Upper lobe of right lung (tissue), 1 donor: ENCODE measurements around the gene IFT57. TPM values are rescaled to one million over a fixed set of nuclear protein-coding genes. Genes with fewer than 3 reads are reported as not detected.

ENCODE experiments used
- ATAC-seq: fragments of 200-7000 bp; cut with Tn5 transposase; one replicate; pipeline ENCODE4 v1.9.1; 2020; ENCODE audit warnings: mild to moderate bottlenecking, moderate library complexity
- DNase-seq: peaks from one replicate; pipeline ENCODE4 v3.0.0-alpha.2; 2020
- H3K27ac ChIP-seq: fragments of 200-600 bp; one replicate; pipeline ENCODE4 v1.8.0; 2022
- H3K27me3 ChIP-seq: fragments of 200-600 bp; one replicate; pipeline ENCODE4 v1.8.0; 2022; ENCODE audit warnings: mild to moderate bottlenecking
- H3K36me3 ChIP-seq: fragments of 200-600 bp; one replicate; pipeline ENCODE4 v1.8.0; 2022
- H3K4me1 ChIP-seq: fragments of 200-600 bp; one replicate; pipeline ENCODE4 v1.8.0; 2022
- H3K4me3 ChIP-seq: fragments of 200-600 bp; one replicate; pipeline ENCODE4 v1.8.0; 2022; ENCODE audit warnings: mild to moderate bottlenecking
- H3K9me3 ChIP-seq: fragments of 200-600 bp; one replicate; pipeline ENCODE4 v1.8.0; 2022
- intact Hi-C: fragments of 100-400 bp; cut with DNase I; formaldehyde crosslinking; loops from one replicate; pipeline ENCODE4 v1.11.0; 2022
- total RNA-seq: library from RNA; stranded (reverse); fragmentation: NEBNext Ultra II Directional; extraction: Animal tissue kit (Norgen Biotek cat#: 25700); gene quantifications from one replicate; pipeline ENCODE4 v1.2.1, GENCODE V29; 2021
- TF ChIP-seq, protein P1 (sequence below): fragments of 200-600 bp; IDR thresholded peaks from one replicate; pipeline ENCODE4 v1.8.0; 2022; ENCODE audit warnings: antibody characterized with exemption
- donor health status: DM: no; HTN: yes; CAD: no; lungs with severe emphysema.

IFT57 gene
- total RNA-seq, 1 donor from 2014 or later = 135 TPM

DNA sequence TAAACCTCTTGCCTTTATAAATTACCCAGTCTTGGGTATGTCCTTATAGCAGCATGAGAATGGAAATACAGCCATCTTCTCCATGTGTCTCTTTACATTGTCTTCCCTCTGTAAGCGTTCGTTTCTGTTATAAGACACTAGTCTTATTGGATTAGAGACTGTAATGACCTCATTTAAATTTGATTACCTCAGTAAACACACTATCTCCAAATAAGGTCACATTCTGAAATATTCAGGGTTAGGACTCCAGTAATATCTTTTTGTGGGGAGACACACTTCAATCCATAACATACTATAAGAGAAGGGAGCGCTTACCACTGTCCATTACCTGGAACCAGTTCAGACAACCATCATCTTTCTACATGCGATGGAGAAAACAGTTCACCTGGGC, 97.1 kb downstream of the IFT57 start:
- no peak for ATAC-seq
- H3K27ac ChIP-seq = no peak overlapping the region

GRCh38 chr3:108124337-108125152, 97.7 kb downstream of the IFT57 start:
- DNase-seq (no peak), ATAC-seq (peak; percentile 68)
- peak overlapping the region; percentile 51 for H3K27ac ChIP-seq
- TF ChIP-seq, protein P1, sequence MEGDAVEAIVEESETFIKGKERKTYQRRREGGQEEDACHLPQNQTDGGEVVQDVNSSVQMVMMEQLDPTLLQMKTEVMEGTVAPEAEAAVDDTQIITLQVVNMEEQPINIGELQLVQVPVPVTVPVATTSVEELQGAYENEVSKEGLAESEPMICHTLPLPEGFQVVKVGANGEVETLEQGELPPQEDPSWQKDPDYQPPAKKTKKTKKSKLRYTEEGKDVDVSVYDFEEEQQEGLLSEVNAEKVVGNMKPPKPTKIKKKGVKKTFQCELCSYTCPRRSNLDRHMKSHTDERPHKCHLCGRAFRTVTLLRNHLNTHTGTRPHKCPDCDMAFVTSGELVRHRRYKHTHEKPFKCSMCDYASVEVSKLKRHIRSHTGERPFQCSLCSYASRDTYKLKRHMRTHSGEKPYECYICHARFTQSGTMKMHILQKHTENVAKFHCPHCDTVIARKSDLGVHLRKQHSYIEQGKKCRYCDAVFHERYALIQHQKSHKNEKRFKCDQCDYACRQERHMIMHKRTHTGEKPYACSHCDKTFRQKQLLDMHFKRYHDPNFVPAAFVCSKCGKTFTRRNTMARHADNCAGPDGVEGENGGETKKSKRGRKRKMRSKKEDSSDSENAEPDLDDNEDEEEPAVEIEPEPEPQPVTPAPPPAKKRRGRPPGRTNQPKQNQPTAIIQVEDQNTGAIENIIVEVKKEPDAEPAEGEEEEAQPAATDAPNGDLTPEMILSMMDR = no peak
- no peaks in the 10 kb centered on the region for H3K27me3 ChIP-seq
- H3K4me1 ChIP-seq = peaks cover 4% of the 10 kb centered on the region
- H3K9me3 ChIP-seq = no peaks in the 10 kb centered on the region
- no peaks in the 10 kb centered on the region for H3K36me3 ChIP-seq
- intact Hi-C loops = no loop called here
- H3K4me3 ChIP-seq = no peak overlapping the region

More for the DNA sequence above, 97.1 kb downstream of the IFT57 start:
- Histone ChIP-seq H3K9me3 (no peaks in the 10 kb centered on the region), H3K27me3 (no peaks in the 10 kb centered on the region), H3K4me3 (no peak overlapping the region), H3K36me3 (no peaks in the 10 kb centered on the region), H3K4me1 (peaks cover 4% of the 10 kb centered on the region)
- TF ChIP-seq, protein P1 = no peak
- no peak for DNase-seq
- intact Hi-C loops = no loop called here

DNA sequence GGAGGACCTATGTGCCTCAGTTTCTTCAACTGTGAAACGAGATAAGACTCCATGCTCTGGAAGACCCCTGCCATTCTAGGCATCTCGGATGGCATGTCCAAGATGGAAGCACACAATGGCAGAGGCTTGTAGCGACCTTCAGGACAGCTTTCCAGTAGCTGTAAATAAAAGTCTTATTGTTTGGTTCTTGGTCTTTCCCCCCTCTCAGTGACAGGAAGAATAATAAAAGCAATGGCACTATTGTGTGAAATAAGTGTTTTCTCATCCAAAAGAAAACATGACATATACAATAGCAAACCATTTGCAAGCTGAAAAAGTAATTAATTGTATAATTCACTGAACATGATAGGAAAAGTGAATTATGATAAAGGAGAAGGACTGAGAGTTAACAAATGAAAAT, 98.9 kb downstream of the IFT57 start:
- intact Hi-C loops = no loop called here
- Histone ChIP-seq H3K9me3 (no peaks in the 10 kb centered on the region), H3K4me3 (no peak overlapping the region), H3K4me1 (peaks cover 4% of the 10 kb centered on the region), H3K27me3 (no peaks in the 10 kb centered on the region), H3K36me3 (no peaks in the 10 kb centered on the region), H3K27ac (no peak overlapping the region)
- TF ChIP-seq, protein P1 = no peak
- DNase-seq (no peak), ATAC-seq (no peak)

DNA sequence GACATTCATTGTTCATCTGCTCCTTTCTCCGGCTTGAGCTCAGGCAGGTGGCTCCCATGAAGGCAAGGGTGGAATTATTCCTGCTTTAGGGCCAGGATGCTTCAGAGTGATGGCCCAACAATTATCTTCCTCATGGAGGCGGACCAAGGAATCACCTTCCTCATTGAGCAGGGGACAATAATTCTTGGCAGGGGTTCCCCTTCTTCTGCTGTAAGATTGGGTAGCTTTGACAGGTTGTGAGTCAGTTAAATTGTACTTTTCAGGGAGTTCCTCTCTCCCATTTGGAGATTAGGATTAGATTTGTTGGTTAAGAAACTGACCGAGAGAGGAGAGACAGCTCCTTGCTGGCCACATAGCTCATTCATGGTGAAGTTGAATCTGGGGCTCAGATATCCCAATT, 99.9 kb downstream of the IFT57 start:
- no peak for ATAC-seq
- no peaks in the 10 kb centered on the region for H3K36me3 ChIP-seq
- H3K27ac ChIP-seq = no peak overlapping the region
- no peak for DNase-seq
- H3K27me3 ChIP-seq = no peaks in the 10 kb centered on the region
- peaks cover 4% of the 10 kb centered on the region for H3K4me1 ChIP-seq
- intact Hi-C loops = no loop called here
- TF ChIP-seq, protein P1 = no peak
- no peaks in the 10 kb centered on the region for H3K9me3 ChIP-seq
- H3K4me3 ChIP-seq = no peak overlapping the region

GRCh38 chr3:108119398-108120104, 102.7 kb downstream of the IFT57 start:
- no peak for DNase-seq
- Histone ChIP-seq H3K27me3 (no peaks in the 10 kb centered on the region), H3K4me3 (no peak overlapping the region), H3K9me3 (no peaks in the 10 kb centered on the region), H3K4me1 (peaks cover 4% of the 10 kb centered on the region), H3K36me3 (no peaks in the 10 kb centered on the region), H3K27ac (no peak overlapping the region)
- TF ChIP-seq, protein P1 = no peak
- no peak for ATAC-seq
- intact Hi-C loops = no loop called here
